ENCODE data around the gene DYNLL1. TPM values are rescaled to one million over a fixed set of nuclear protein-coding genes. Genes with fewer than 3 reads are reported as not detected.
"Not testable (repeated sequence)": the region's sequence is repeated elsewhere in the genome, so short reads cannot be mapped to it uniquely, and the experiment has no call there.

DYNLL1 gene
- total and polyA plus RNA-seq, 2 of the 13 experiments (the other 11 are each of a cell fraction or from before 2014, with no cell fraction given) = 271 to 294 TPM

- 0% methylated on average over 10 of the region's 17 CpGs for WGBS (ENCODE audit: low lambda C conversion rate)
- CTCF ChIA-PET (ENCODE audit: low intra/inter-chr PET ratio, low total read pairs); H4K20me1 ChIP-seq (ENCODE audit: insufficient read depth, low read length); H3K27me3 ChIP-seq (ENCODE audit: control insufficient read depth in 1 of 2, insufficient read depth in 2 of 2, low read length in 2 of 2); in situ Hi-C loops (cut with HindIII; ENCODE audit: extremely low pct_ligation_motif_present, low pct_unique_long_range_greater_than_20kb); ATAC-seq; BruUV-seq (replicated peaks); FAIRE-seq; H2AFZ ChIP-seq (ENCODE audit: low read length); DNase-seq (ENCODE audit: low spot score); H3K9me3 ChIP-seq (ENCODE audit: low read length): not testable (repeated sequence)
- H3K4me1 ChIP-seq (ENCODE audit: insufficient read depth, low read length) = peaks cover 30% of the 10 kb centered on the region
- H3K9ac ChIP-seq (ENCODE audit: insufficient read depth, low read depth, low read length) = peak overlapping the region; percentile 91
- peak overlapping the region; percentile 84 for H3K27ac ChIP-seq (ENCODE audit: extremely low read length, insufficient read depth, low read length)
- 0 out of 2 replicates have a peak, but pooled peaks have one; percentile 8 for TF ChIP-seq ZNF414 (CRISPR knock-in tag; IDR thresholded peaks at IDR 0.05)
- TF ChIP-seq ZNF605 (CRISPR knock-in tag; IDR thresholded peaks at IDR 0.05) = 0 out of 2 replicates have a peak, but pooled peaks have one; percentile 21
- 0 out of 2 replicates have a peak, but pooled peaks have one; percentile 28 for TF ChIP-seq CHCHD3 (CRISPR knock-in tag; IDR thresholded peaks at IDR 0.05)
- H3K36me3 ChIP-seq (replicated peaks in 1 of 2; ENCODE audit: control insufficient read depth in 1 of 2, insufficient read depth in 2 of 2, low read length in 2 of 2) = peaks cover 5 to 35% of the 10 kb centered on the region in 2 experiments
- H3K4me2 ChIP-seq (ENCODE audit: low read depth, low read length) = peak overlapping the region; percentile 87
- peaks cover 60% of the 10 kb centered on the region for H3K79me2 ChIP-seq (ENCODE audit: insufficient read depth, low read length)
- POLR2A ChIA-PET = interaction anchor here (0.6 to 1.4 kb wide), 4 partner anchors 9 to 155 kb away, joined by 3 to 5 read pairs (median 3); partner anchors contain the start of genes COX6A1 and RNU4-2
- intact Hi-C loops (cut with micrococcal nuclease; ENCODE audit: unreplicated experiment) = loop anchor here (2.0 kb wide), 1 partner anchor 22 kb away; the partner anchor contains the start of gene SRSF9
- peak overlapping the region; percentile 81 to 97 (median 82) for H3K4me3 ChIP-seq (replicated peaks in 1 of 3; ENCODE audit: insufficient read depth in 1 of 3, low read depth in 2 of 3, low read length in 3 of 3)
Observed at GRCh38 chr12:120446844-120447178, 49.1 kb upstream of the DYNLL1 start.

- no peak for ATAC-seq
- WGBS (ENCODE audit: low lambda C conversion rate) = 98% methylated on average over 4 of the region's 4 CpGs
- peaks cover 60% of the 10 kb centered on the region for H3K79me2 ChIP-seq (ENCODE audit: insufficient read depth, low read length)
- H3K27ac ChIP-seq (ENCODE audit: extremely low read length, insufficient read depth, low read length) = no peak overlapping the region
- intact Hi-C loops (cut with micrococcal nuclease; ENCODE audit: unreplicated experiment) = loop anchor here (2.0 kb wide), 1 partner anchor 21 kb away; the partner anchor contains the start of gene SRSF9
- no peak overlapping the region for H2AFZ ChIP-seq (ENCODE audit: low read length)
- H4K20me1 ChIP-seq (ENCODE audit: insufficient read depth, low read length) = 0 out of 2 replicates have a peak, but pooled peaks cover 2% of the 10 kb centered on the region
- no peak for DNase-seq (ENCODE audit: low spot score)
- peak overlapping the region; percentile 91; the same call in 1 of the 2 replicates for H3K9ac ChIP-seq (ENCODE audit: insufficient read depth, low read depth, low read length)
- H3K4me3 ChIP-seq (replicated peaks in 1 of 3; ENCODE audit: insufficient read depth in 1 of 3, low read depth in 2 of 3, low read length in 3 of 3) = peak overlapping the region in 2 of 3 experiments; percentile 81 to 97; a peak in 1 of 6 replicates
- H3K27me3 ChIP-seq (ENCODE audit: control insufficient read depth in 1 of 2, insufficient read depth in 2 of 2, low read length in 2 of 2) = no peaks in the 10 kb centered on the region; a peak in 1 of 5 replicates
- peaks cover 30% of the 10 kb centered on the region for H3K4me1 ChIP-seq (ENCODE audit: insufficient read depth, low read length)
- CTCF ChIA-PET (ENCODE audit: low intra/inter-chr PET ratio, low total read pairs) = no interaction called here
- BruUV-seq (replicated peaks) = no TSS peak
- TF ChIP-seq ZNF570 (CRISPR knock-in tag; IDR thresholded peaks at IDR 0.05; ENCODE audit: borderline replicate concordance) = no peak
- TF ChIP-seq ZNF121 (CRISPR knock-in tag; IDR thresholded peaks at IDR 0.05) = peak; percentile 57
- in situ Hi-C loops (cut with HindIII; ENCODE audit: extremely low pct_ligation_motif_present, low pct_unique_long_range_greater_than_20kb) = no loop called here
- POLR2A ChIA-PET = interaction anchor here (1.0 kb wide), 1 partner anchor 21 kb away, joined by 3 read pairs; the partner anchor contains the start of gene SRSF9
- no peaks in the 10 kb centered on the region for H3K9me3 ChIP-seq (ENCODE audit: low read length)
- H3K4me2 ChIP-seq (ENCODE audit: low read depth, low read length) = peak overlapping the region; percentile 87; the same call in 1 of the 2 replicates
- no peak for FAIRE-seq
- peaks cover 5 to 33% of the 10 kb centered on the region in 2 experiments for H3K36me3 ChIP-seq (replicated peaks in 1 of 2; ENCODE audit: control insufficient read depth in 1 of 2, insufficient read depth in 2 of 2, low read length in 2 of 2)
Observed at GRCh38 chr12:120447992-120448391, 47.9 kb upstream of the DYNLL1 start.
